ENCODE data around the gene TMEM190.

TMEM190 gene

DNA sequence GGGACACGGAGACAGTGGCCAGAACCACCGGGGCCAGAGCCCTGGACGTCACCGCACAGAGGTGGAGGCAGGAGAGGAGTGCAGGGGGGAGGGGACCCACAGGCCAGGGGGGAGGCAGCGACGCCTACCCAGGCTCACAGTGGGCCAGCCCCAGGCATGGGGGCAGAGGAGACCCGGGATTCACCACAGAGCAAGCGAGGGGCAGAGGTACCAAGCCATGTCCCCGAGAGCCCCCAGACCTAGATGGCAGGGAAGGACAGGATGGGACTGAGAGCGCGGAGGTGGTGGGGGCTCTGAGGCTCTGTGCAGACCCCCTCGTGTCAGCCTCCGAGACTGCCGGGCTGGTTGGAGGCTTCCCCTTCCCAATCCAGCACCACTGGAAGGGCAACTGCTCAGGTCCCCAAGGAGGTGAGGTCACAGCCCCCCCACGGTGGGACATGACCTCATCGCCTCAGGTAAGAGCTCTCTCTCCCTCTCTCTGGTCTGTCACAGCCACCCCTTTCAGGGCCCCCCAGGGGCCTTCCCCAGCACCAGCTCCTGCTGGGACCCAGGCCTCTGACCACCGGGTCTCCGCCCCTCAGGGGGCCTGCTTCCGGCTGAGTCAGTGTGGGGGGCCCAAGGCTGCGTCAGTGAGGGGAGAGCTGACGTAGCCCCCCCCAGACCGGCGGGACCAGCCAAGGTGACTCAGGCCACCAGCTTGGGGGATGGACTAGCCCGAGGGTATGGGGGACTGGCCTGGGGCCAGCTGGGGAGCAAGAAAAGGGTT, 4.1 kb upstream of the TMEM190 start:
- no peak for DNase-seq

DNA sequence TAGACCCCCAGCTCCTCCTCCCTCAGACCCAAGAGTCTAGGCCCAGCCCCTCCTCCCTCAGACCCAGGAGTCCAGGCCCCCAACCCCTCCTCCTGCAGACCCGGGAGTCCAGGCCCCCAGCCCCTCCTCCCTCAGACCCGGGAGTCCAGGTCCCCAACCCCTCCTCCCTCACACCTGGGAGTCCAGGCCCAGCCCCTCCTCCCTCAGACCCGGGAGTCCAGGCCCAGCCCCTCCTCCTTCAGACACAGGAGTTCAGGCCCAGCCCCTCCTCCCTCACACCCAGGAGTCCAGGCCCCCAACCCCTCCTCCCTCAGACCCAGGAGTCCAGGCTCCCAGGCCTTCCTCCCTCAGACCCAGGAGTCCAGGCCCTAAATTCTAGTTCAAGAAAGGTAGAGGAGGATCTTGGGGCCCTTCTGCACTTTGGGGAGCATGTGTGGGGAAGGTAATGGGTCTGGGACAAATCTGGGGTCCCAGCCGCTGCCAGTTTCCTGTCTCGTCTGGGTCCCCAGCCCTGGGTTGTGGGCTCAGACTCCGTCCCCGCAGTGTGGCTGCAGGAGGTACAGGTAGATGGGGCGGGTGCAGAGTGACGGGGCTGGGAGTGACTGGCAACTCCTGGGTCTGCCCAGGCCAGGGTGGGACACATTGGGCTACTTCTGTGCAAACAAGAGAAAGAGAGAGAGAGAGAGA, 3.2 kb upstream of the TMEM190 start:
- DNase-seq = no peak

DNA sequence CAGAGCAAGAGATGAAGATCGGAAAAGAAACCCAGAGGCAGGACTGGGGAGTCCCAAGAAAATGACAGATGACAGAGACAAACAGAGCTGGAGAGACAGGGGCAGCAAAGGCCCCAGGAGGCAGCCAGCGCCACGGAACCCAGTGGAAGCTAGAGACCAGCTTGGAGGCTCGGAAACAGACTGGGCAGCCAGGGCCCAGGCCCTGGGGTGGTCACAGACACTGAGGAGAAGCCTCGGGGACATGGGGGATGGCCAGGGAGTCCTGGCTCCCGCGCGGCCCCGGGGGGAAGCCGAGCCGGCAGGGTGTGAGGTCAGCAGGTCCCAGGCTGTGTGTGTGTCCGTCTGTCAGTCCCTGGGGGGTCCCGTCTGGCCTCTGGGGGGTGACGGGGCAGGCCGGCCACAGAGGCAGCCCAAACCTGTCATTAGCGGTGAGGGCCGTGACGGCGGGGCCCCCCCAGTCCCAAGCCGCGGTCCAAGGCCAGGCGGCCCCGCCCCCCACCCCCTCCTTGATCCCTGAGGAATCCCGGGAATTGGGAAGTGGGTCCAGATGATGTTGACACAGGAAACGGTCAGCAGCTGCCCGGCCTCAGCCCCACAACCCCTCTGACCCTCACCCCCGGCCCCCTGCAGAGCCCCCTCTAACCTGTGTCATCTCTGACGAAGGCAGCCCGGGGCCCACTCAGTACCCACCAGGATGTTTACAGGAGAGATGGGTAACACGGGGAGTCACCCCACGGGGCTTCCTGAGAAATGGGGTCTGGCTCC, 2.5 kb upstream of the TMEM190 start:
- no peak for DNase-seq

DNA sequence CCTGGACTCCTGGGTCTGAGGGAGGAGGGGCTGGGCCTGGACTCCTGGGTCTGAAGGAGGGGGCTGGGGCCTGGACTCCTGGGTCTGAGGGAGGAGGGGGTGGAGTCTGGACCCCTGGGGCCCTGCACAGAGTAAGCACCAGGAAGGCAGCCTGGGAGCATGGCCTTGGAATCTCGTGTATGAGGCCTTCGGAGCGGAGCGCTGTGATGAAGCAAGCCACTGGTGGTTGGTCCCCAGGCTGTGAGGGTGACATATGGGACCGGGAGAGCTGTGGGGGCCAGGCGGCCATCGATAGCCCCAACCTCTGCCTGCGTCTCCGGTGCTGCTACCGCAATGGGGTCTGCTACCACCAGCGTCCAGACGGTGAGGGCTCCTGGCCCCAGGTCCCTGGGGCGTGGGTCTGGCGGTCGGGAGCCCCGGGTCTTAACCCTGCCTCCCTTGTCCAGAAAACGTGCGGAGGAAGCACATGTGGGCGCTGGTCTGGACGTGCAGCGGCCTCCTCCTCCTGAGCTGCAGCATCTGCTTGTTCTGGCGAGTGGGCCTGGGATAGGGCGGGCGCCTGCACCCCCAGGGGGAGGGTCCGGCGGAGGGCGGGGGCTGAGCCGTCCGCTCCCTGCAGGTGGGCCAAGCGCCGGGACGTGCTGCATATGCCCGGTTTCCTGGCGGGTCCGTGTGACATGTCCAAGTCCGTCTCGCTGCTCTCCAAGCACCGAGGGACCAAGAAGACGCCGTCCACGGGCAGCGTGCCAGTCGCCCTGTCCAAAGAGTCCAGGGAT, 918 bp downstream of the TMEM190 start:
- no peak for DNase-seq

DNA sequence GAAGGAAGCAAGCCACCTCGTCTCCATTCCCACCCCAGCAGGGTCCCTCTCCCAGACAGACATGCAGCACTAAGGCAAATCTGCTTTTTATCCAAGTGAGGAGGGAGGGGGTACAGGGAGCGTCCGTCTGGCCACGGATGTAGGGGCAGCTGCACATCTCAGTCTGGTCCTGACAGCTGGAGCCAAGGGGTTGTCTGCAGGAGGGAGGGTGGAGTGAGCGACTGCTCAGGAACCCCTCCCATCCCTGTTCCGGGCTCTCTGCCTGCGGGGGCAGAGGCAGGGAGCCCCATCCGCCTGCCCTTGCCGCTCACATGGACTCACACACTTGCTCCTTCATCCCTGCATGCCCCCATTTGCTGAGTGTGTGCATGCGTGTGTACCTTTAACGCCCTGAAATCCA, 2.5 kb downstream of the TMEM190 start:
- no peak for DNase-seq

DNA sequence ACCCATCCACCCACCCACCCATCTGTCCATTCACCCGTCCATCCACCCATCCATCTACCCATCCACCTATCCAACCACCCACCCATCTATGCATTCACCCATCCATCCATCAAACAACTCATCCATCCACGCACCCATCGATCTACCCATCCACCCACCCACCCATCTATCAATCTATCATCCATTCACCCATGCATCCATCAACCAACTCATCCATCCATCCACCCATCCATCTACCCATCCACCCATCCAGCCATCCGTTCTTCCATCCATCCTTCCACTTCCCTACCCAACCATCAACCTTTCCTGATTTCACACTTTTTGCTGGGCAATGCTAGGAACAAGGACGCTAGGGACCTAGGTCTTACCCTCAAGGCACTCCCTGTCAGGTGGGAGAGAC, 5.4 kb downstream of the TMEM190 start:
- no peak for DNase-seq

DNA sequence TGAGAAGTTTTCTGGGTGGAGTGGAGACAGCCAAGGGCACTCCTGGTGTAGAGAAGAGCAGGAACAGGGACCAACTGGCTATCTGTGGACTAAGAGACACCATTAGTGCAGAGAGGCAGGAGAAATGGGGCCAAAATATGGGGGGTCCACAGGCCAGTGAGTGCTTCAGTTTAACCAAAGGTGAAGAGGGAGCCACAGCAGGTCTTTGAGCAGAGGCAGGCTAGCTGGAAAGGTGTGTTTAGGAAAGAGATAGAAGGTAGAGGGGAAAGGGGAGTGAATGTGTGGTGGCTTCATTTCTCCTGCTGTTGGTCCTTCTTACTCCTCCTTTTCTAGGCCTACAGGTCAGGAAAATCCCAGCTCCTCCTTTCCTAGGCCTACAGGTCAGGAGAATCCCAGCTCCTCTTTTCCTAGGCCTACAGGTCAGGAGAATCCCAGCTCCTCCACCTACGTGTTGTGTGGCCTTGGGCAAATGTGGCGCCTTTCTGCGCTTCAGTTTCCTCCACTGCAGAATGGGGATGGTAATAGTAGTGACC, 6.0 kb downstream of the TMEM190 start:
- DNase-seq = no peak

DNA sequence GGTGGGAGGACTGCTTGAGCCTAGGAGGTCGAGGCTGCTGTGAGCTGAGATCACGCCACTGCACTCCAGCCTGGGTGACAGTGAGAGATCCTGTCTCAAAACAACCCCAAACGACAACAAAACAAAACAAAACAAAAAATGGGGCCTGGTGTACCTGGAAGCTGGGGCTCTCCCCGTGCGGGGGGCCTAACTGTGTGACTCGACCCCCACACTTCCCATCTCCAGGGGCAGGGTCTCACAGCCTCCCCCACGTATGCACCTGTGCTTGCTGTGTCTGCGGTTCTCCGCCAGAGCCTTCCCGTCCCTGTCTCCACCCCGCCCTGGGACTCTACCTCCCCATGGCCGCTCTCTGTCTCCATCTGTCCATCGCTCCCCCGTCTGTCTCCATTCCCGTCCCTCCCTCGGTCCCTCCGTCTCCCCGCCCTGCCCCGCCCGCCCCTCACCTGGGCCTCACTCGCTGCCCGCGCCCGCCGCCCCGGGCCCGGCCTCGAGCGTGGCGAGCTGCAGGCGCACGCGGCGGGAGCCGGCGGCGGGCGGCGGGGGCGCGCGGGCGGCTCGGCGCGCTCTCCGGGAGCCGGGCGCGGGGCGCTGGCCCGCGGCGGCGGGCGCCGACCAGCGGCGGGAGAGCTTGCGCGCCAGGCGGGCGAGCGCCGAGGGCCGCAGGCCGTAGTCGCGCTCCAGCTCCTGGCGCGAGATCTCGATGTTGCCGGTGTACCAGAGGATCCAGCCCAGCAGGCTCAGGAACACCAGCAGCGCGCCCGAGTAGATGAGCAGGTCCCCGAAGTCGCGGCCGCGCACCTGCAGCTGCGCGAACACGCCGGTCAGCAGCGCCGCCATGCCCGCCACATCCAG, 6.9 kb downstream of the TMEM190 start:
- DNase-seq = peak; percentile 51

DNA sequence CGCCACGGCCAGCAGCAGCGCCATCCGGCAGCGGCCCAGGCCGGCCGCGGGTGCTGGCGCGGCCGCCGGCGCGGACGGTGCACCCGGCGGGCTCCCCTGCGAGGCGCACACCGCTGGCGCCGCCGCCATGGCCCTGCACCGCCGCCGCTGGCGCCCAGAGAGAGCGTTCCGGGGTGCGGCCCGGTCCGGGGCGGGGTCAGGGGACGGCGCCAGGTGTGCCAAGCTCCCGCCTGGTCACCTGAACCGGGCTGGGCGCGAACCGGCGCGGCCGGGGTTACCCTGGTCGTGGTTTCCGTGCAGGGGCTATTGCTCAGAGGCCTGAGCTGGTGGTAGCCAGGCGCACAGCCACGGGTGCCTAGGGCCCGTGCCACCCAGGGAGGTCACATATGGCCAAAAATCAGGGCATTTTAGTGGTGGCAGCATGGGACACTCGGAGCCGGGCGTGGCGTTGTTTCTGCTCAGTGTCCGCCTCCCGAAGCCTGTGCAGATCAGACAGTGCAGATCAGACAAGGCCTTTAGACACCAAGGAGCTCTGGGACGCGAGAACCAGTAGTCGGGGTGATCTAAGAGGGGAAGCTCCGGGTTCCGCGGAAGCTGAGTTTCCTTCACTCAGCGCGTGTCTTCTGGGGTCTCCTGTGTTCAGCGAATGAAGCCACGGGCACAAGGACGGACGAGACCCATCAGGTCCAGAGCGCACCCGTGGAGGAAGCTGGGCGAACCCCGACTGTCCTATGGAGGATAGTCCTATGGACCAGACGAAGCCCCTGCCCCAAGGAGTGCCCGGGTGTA, 7.7 kb downstream of the TMEM190 start, which contains the start of gene TMEM238:
Gene TMEM238 (minus strand): TSS at position 162 of the 789 bp plus-strand sequence. CDS start 33 bp downstream, at position 129.
- DNase-seq = peak; percentile 47

DNA sequence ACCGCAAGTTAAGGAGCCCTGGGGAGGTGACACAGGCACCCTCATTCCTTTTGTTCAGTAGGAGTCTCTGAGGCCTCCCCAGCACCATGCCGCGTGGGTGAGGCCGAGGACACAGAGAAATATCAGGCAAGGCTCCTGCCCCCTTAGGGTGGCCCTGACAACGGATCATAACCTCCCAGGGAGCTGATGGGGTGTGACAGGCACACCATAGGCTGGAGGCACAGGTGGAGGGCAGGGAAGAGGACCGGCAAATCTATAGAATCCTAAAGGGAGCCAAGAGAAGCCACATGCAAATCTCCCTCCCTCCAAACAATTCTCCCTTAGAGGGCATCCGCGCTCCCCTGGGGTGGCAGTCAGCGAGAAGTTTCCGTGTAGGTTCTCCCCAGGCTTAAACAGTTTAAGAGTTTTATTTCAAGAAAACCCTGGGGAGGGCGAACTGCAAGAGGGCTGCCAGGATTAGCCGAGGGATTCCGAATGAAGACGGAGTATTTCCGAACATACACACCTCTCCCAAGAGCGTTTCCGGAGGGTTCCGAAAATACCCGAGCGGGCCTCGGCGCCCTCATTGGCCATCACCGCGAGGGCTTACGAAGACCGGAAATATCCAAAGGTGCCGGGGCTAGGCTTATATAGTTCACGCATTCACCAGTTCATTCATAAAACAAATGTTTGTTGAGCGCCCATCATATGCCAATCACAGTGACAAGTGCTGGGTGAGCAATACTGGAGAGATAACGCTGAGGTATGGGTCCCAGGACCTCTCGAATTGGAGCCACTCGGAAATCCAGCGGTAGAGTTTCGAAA, 8.5 kb downstream of the TMEM190 start:
- DNase-seq = peak; percentile 95

DNA sequence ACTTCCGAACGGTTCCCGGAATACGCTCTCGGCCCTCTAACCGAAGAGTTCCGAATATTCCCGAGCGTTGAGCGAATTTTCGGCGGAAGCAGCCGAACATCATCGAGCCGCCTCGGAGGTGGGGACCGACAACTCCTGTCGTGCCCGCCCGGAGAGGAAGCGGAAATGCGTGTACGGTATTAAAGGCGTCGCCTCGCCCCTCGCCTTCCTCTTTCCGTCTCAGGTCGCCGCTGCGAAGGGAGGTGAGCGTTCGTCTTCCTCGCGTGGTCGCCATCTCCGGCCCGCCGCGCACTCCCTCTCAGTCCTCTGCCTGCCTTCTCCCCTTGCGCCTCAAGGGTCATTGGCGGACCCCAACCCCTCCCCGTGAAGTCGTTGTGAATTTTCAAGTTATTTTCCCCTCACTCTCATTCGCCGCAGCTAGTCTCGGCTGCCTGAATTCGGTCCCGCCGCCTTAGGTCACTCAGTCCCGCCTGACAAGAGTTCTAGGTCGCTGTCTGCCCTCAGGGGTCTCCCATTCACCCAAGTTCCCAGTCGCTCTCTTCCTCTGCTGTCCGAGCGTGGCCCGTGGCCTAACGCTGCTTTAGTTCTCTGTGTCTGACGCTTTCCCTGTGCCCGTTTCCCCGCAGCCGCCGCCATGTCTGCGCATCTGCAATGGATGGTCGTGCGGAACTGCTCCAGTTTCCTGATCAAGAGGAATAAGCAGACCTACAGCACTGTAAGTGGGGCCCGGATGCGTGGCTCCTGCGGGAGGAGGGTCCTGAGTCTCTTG, 9.3 kb downstream of the TMEM190 start, which contains the start of gene RPL28:
Gene RPL28 (plus strand): TSS at position 209 of the 769 bp plus-strand sequence. CDS start 426 bp downstream, at position 635.
- peak; percentile 98 for DNase-seq

DNA sequence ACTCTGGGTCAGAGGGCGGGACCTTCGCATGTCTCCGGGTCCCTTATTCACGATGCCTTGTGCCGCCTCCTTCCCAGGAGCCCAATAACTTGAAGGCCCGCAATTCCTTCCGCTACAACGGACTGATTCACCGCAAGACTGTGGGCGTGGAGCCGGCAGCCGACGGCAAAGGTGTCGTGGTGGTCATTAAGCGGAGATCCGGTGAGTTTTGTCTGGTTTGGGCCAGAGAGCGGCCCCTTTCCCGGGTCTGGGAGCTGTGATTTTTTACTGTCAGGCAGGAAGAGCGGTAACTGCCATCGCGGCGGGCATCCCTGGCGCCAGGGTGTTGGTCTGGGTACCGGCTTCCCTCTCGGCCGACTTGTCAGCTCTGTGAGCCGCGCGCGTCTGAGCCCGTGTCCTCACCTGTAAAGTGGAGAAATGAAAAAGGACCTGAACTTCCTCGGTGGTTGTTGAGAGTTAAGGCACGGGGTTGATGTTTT, 9.9 kb downstream of the TMEM190 start:
- DNase-seq = no peak

DNA sequence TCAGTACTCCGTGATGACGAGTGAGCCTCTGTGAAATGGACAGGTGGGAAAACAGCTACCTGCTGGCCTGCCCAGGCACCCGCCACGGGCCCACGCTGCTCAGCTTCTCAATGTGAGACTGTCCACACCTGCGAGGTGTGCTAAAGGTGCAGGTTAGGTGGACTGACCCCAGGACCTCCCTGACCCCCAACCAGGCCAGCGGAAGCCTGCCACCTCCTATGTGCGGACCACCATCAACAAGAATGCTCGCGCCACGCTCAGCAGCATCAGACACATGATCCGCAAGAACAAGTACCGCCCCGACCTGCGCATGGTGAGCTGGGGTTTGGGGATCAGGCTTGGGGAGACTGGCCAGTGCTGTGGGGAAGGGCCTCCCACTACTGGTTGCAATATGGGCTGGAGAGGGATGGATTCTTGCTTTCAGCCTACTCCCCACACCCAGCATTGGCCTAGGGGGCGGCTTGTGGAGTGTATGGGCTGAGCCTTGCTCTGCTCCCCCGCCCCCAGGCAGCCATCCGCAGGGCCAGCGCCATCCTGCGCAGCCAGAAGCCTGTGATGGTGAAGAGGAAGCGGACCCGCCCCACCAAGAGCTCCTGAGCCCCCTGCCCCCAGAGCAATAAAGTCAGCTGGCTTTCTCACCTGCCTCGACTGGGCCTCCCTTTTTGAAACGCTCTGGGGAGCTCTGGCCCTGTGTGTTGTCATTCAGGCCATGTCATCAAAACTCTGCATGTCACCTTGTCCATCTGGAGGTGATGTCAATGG, 11.3 kb downstream of the TMEM190 start:
- DNase-seq = no peak

DNA sequence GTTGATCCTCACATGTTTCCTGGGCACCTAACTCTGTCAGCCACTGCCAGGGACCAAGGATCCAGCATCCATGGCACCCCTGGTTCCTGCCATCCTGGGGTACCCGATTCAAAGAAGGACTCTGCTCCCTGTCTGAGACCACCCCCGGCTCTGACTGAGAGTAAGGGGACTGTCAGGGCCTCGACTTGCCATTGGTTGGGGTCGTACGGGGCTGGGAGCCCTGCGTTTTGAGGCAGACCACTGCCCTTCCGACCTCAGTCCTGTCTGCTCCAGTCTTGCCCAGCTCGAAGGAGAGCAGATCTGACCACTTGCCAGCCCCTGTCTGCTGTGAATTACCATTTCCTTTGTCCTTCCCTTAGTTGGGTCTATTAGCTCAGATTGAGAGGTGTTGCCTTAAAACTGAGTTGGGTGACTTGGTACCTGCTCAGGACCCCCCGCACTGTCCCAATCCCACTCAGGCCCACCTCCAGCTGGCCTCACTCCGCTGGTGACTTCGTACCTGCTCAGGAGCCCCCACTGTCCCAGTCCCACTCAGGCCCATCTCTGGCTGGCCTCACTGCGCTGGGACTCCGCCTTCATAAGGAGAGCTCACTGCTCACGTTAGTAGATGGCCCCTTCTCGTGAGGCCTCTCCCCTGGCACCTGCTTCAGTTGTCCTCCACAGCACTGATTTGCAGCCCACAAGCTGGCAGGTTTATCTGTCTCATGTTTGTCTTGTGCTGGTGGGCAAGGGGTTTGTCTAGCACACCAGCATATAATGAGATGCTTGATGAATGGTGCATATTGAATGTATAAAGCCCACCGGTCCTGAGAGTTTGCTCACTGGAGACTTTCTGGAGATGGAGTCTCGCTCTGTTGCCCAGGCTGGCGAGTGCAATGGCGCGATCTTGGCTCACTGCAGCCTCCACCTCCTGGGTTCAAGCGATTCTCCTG, 13.0 kb downstream of the TMEM190 start:
- no peak for DNase-seq

DNA sequence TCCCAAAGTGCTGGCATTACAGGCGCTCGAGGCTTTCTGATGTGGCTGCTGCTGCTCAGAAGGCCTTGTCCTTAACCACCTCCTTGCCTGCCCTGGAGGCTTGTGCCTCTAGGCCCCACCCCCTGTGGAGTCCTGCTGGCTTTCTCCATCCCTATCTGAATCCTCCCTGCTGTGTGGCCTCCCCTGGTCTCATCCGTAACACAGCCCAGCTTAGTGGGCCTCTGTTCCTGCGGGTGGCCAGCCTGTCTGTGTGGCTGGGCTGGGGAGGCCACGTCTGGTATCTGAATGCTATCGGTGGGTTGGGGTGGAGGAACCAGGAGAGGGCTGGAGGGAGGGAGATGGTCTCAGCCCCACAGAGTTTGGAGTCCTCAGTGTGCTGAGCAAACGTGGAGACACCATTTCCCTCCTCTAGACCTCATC, 13.8 kb downstream of the TMEM190 start:
- DNase-seq = no peak

DNA sequence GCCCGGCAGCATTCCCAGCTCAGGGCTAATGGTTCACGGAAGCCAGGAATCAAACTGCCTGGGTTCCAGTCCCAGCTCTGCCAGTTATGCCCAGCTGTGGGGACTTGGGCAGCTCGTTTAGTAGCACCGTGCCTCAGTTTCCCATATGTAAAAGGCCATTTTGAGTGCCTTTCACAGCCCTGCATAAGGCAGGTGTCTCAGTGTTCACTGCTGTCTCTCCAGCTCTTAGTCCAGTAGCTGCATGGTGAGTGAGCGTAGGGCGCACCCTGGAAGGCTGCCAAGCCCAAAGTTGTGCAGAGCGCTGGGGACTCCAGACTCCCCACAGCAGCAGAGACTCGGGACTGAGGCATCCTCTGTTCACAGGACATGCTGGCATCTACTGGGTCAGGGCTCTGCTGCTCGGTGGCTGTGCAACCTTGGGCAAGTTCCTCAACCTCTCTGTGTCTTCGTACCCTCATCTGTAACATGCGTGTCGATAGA, 14.6 kb downstream of the TMEM190 start:
- DNase-seq = no peak
